ENCODE measurements around the gene CDH11.

DNA sequence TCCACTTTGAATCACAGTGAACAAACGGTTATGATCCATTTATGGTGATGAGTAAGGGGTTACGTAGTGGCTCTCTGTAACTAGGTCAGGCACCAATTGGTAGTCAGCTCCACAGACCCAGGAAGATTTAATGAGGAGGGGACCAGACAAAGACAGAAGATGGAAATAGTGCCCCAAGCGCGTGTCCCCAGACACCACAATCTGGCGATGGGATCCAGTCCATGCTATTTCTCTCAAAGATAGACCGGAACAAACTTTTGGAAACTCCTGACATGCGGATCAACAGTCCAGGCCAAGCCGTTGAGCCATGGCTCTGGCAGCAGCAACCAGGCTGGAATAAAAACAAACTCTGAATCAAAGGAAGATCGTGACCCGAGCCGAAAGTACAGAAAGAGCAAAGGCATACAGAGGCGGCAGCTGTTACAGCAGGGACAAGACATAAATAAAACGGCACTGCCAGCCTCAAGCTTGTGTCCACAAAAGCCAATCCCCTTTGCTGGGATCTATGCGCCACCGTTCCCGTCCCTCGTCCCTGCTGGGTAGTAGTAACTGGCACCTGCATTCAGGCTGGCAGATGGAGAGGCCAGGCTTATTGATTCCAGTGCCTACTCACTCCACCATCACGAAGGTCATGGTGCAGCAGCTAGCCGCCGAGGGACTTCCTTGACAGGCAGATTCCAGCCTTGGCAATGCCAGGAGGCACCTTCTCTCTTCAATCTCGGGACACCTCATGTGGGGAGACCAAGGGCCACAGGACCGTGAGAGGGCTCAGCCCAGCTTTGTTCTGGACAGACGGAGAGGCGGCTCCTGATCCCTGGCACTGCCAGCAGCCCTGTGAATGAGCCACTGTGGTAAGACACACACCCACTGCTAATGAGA lies 50.2 kb downstream of the CDH11 start:
- TF ChIP-seq, protein P1, sequence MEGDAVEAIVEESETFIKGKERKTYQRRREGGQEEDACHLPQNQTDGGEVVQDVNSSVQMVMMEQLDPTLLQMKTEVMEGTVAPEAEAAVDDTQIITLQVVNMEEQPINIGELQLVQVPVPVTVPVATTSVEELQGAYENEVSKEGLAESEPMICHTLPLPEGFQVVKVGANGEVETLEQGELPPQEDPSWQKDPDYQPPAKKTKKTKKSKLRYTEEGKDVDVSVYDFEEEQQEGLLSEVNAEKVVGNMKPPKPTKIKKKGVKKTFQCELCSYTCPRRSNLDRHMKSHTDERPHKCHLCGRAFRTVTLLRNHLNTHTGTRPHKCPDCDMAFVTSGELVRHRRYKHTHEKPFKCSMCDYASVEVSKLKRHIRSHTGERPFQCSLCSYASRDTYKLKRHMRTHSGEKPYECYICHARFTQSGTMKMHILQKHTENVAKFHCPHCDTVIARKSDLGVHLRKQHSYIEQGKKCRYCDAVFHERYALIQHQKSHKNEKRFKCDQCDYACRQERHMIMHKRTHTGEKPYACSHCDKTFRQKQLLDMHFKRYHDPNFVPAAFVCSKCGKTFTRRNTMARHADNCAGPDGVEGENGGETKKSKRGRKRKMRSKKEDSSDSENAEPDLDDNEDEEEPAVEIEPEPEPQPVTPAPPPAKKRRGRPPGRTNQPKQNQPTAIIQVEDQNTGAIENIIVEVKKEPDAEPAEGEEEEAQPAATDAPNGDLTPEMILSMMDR (IDR thresholded peaks at IDR 0.05; ENCODE audit: low read depth, low read length, poor library complexity, severe bottlenecking) = no peak
- no peak for TF ChIP-seq EZH2phosphoT487 (IDR thresholded peaks at IDR 0.05; ENCODE audit: borderline replicate concordance, low read length)

Data from DOHH2 (cell line).